ENCODE results near the gene SLC25A43.

Gene SLC25A43

GRCh38 chrX:119500061-119500800 lies 101.1 kb downstream of the SLC25A43 start:
- DNase-seq = no peak

- no peak for DNase-seq
Observed at GRCh38 chrX:119501511-119502148, 102.5 kb downstream of the SLC25A43 start.

GRCh38 chrX:119502727-119503483 lies 103.8 kb downstream of the SLC25A43 start:
- DNase-seq = no peak

- DNase-seq = no peak
Observed at GRCh38 chrX:119503484-119503861, 104.3 kb downstream of the SLC25A43 start.

All from NCI-H2171 treated with DMSO at 0.1 percent for 48 hours (cell line).